Activated CD4-positive, alpha-beta T cell treated with anti-CD3 and anti-CD28 coated beads, Interleukin-2, amount 10 ng/mL, durations not matched to agents 24 days and 14 days (primary cell): ENCODE measurements around the gene LRRTM2. TPM values are rescaled to one million over a fixed set of nuclear protein-coding genes. Genes with fewer than 3 reads are reported as not detected.

Experiments
- DNase-seq: peaks from one replicate; pipeline ENCODE4 v3.0.0; 2022
- H3K27ac Mint-ChIP-seq: one replicate; pipeline ENCODE4 v1.8.0; 2022; ENCODE audit warnings: mild to moderate bottlenecking, mixed read lengths
- H3K27me3 Mint-ChIP-seq: one replicate; pipeline ENCODE4 v1.8.0; 2022; ENCODE audit warnings: mixed read lengths
- H3K36me3 Mint-ChIP-seq: one replicate; pipeline ENCODE4 v1.8.0; 2022; ENCODE audit warnings: low read depth, mild to moderate bottlenecking, mixed read lengths
- H3K4me1 Mint-ChIP-seq: one replicate; pipeline ENCODE4 v1.8.0; 2021; ENCODE audit warnings: mixed read lengths
- H3K4me3 Mint-ChIP-seq: one replicate; pipeline ENCODE4 v1.8.0; 2022; ENCODE audit warnings: mild to moderate bottlenecking, moderate library complexity, mixed read lengths
- H3K9me3 Mint-ChIP-seq: one replicate; pipeline ENCODE4 v1.8.0; 2021; ENCODE audit warnings: mixed read lengths
- intact Hi-C: fragments of 100-400 bp; cut with micrococcal nuclease; formaldehyde crosslinking; loops from one replicate; pipeline ENCODE4 v1.15.1; 2023
- total RNA-seq: library from RNA; stranded (reverse); gene quantifications from 2 replicates; pipeline ENCODE4 v1.2.3, GENCODE V29; 2022

Gene LRRTM2
- total RNA-seq, 1 donor from 2014 or later = 0.07 TPM

GRCh38 chr5:138873466-138874221, 1.5 kb downstream of the LRRTM2 start:
- intact Hi-C loops = no loop called here
- Mint-ChIP-seq H3K27me3 (peaks cover 23% of the 10 kb centered on the region), H3K4me1 (peaks cover 5% of the 10 kb centered on the region), H3K9me3 (no peaks in the 10 kb centered on the region), H3K4me3 (no peak overlapping the region), H3K27ac (no peak overlapping the region), H3K36me3 (no peaks in the 10 kb centered on the region)
- DNase-seq = no peak

GRCh38 chr5:138872841-138873465, 2.2 kb downstream of the LRRTM2 start:
- Mint-ChIP-seq H3K27ac (no peak overlapping the region), H3K4me3 (no peak overlapping the region), H3K9me3 (no peaks in the 10 kb centered on the region), H3K36me3 (no peaks in the 10 kb centered on the region), H3K4me1 (peaks cover 5% of the 10 kb centered on the region), H3K27me3 (peaks cover 23% of the 10 kb centered on the region)
- no peak for DNase-seq
- intact Hi-C loops = no loop called here

GRCh38 chr5:138870611-138871010, 4.5 kb downstream of the LRRTM2 start:
- H3K4me3 Mint-ChIP-seq = no peak overlapping the region

GRCh38 chr5:138869763-138870500, 5.2 kb downstream of the LRRTM2 start:
- H3K27me3 Mint-ChIP-seq = peaks cover 23% of the 10 kb centered on the region
- no peak for DNase-seq
- H3K36me3 Mint-ChIP-seq = no peaks in the 10 kb centered on the region
- intact Hi-C loops = no loop called here
- peak overlapping the region; percentile 34 for H3K27ac Mint-ChIP-seq
- no peak overlapping the region for H3K4me3 Mint-ChIP-seq
- peaks cover 6% of the 10 kb centered on the region for H3K4me1 Mint-ChIP-seq
- H3K9me3 Mint-ChIP-seq = peaks cover 3% of the 10 kb centered on the region

More at GRCh38 chr5:138870611-138871010, 4.5 kb downstream of the LRRTM2 start:
- no peak for DNase-seq
- H3K27ac Mint-ChIP-seq = no peak overlapping the region
- H3K27me3 Mint-ChIP-seq = peaks cover 23% of the 10 kb centered on the region
- no peaks in the 10 kb centered on the region for H3K9me3 Mint-ChIP-seq
- no peaks in the 10 kb centered on the region for H3K36me3 Mint-ChIP-seq
- intact Hi-C loops = no loop called here
- H3K4me1 Mint-ChIP-seq = peaks cover 6% of the 10 kb centered on the region

GRCh38 chr5:138869038-138869437, 6.1 kb downstream of the LRRTM2 start:
- intact Hi-C loops = no loop called here
- Mint-ChIP-seq H3K4me3 (no peak overlapping the region), H3K9me3 (peaks cover 3% of the 10 kb centered on the region), H3K36me3 (no peaks in the 10 kb centered on the region), H3K27ac (no peak overlapping the region), H3K4me1 (peaks cover 6% of the 10 kb centered on the region), H3K27me3 (peaks cover 23% of the 10 kb centered on the region)
- DNase-seq = no peak

GRCh38 chr5:138867011-138867410, 8.1 kb downstream of the LRRTM2 start:
- Mint-ChIP-seq H3K27me3 (peaks cover 18% of the 10 kb centered on the region), H3K4me3 (no peak overlapping the region), H3K4me1 (peaks cover 6% of the 10 kb centered on the region), H3K27ac (no peak overlapping the region), H3K36me3 (no peaks in the 10 kb centered on the region), H3K9me3 (peaks cover 3% of the 10 kb centered on the region)
- intact Hi-C loops = no loop called here
- no peak for DNase-seq

GRCh38 chr5:138853132-138853531, 22.0 kb downstream of the LRRTM2 start:
- DNase-seq = no peak
- Mint-ChIP-seq H3K4me3 (peak overlapping the region; percentile 47), H3K27me3 (peaks cover 2% of the 10 kb centered on the region), H3K36me3 (no peaks in the 10 kb centered on the region), H3K9me3 (no peaks in the 10 kb centered on the region), H3K4me1 (peaks cover 26% of the 10 kb centered on the region), H3K27ac (peak overlapping the region; percentile 65)
- intact Hi-C loops = no loop called here

GRCh38 chr5:138850865-138851435, 24.2 kb downstream of the LRRTM2 start:
- no peaks in the 10 kb centered on the region for H3K9me3 Mint-ChIP-seq
- H3K4me3 Mint-ChIP-seq = no peak overlapping the region
- H3K4me1 Mint-ChIP-seq = peaks cover 26% of the 10 kb centered on the region

GRCh38 chr5:138849882-138850281, 25.3 kb downstream of the LRRTM2 start:
- no peaks in the 10 kb centered on the region for H3K36me3 Mint-ChIP-seq
- H3K27ac Mint-ChIP-seq = no peak overlapping the region
- no peak overlapping the region for H3K4me3 Mint-ChIP-seq
- intact Hi-C loops = no loop called here
- H3K27me3 Mint-ChIP-seq = peaks cover 2% of the 10 kb centered on the region
- peaks cover 23% of the 10 kb centered on the region for H3K4me1 Mint-ChIP-seq
- no peaks in the 10 kb centered on the region for H3K9me3 Mint-ChIP-seq
- DNase-seq = no peak

More at GRCh38 chr5:138850865-138851435, 24.2 kb downstream of the LRRTM2 start:
- no peaks in the 10 kb centered on the region for H3K36me3 Mint-ChIP-seq
- no peak for DNase-seq
- intact Hi-C loops = no loop called here
- peaks cover 2% of the 10 kb centered on the region for H3K27me3 Mint-ChIP-seq
- H3K27ac Mint-ChIP-seq = no peak overlapping the region

- no peak overlapping the region for H3K4me3 Mint-ChIP-seq
- no peak overlapping the region for H3K27ac Mint-ChIP-seq
- no peaks in the 10 kb centered on the region for H3K9me3 Mint-ChIP-seq
Observed at GRCh38 chr5:138849439-138849838, 25.7 kb downstream of the LRRTM2 start.

GRCh38 chr5:138844812-138845513, 30.2 kb downstream of the LRRTM2 start:
- no peak for DNase-seq
- Mint-ChIP-seq H3K4me3 (no peak overlapping the region), H3K9me3 (no peaks in the 10 kb centered on the region), H3K27me3 (no peaks in the 10 kb centered on the region), H3K36me3 (no peaks in the 10 kb centered on the region), H3K4me1 (peaks cover 8% of the 10 kb centered on the region), H3K27ac (no peak overlapping the region)
- intact Hi-C loops = no loop called here

More at GRCh38 chr5:138849439-138849838, 25.7 kb downstream of the LRRTM2 start:
- H3K27me3 Mint-ChIP-seq = peaks cover 2% of the 10 kb centered on the region
- intact Hi-C loops = no loop called here
- DNase-seq = no peak
- H3K36me3 Mint-ChIP-seq = no peaks in the 10 kb centered on the region
- H3K4me1 Mint-ChIP-seq = peaks cover 21% of the 10 kb centered on the region

- DNase-seq = no peak
- Mint-ChIP-seq H3K27me3 (no peaks in the 10 kb centered on the region), H3K4me3 (no peak overlapping the region), H3K4me1 (peaks cover 6% of the 10 kb centered on the region), H3K27ac (no peak overlapping the region), H3K9me3 (no peaks in the 10 kb centered on the region), H3K36me3 (no peaks in the 10 kb centered on the region)
- intact Hi-C loops = no loop called here
Observed at GRCh38 chr5:138844125-138844461, 31.0 kb downstream of the LRRTM2 start.

GRCh38 chr5:138843316-138844124, 31.6 kb downstream of the LRRTM2 start:
- intact Hi-C loops = no loop called here
- no peaks in the 10 kb centered on the region for H3K36me3 Mint-ChIP-seq

More at GRCh38 chr5:138843316-138844124, 31.6 kb downstream of the LRRTM2 start:
- no peak overlapping the region for H3K4me3 Mint-ChIP-seq
- no peak overlapping the region for H3K27ac Mint-ChIP-seq
- H3K27me3 Mint-ChIP-seq = no peaks in the 10 kb centered on the region
- peaks cover 3% of the 10 kb centered on the region for H3K4me1 Mint-ChIP-seq
- no peaks in the 10 kb centered on the region for H3K9me3 Mint-ChIP-seq
- no peak for DNase-seq
